ENCODE measurements around the gene CEP131. TPM values are rescaled to one million over a fixed set of nuclear protein-coding genes. Genes with fewer than 3 reads are reported as not detected.

CEP131 gene
- total and polyA plus RNA-seq, 2 of the 4 experiments (the other 2 are of a cell fraction), result 4.8 to 9.6 TPM

GRCh38 chr17:81161972-81162371 lies 60.8 kb downstream of the CEP131 start:
- ChIA-PET POLR2A (ENCODE audit: unreplicated experiment) (no interaction called here), CTCF (no interaction called here)
- TF ChIP-seq MAZ (IDR thresholded peaks at IDR 0.05; ENCODE audit: borderline replicate concordance, low read depth, low read length), result no peak
- no peak for TF ChIP-seq SMC3 (IDR thresholded peaks at IDR 0.05; ENCODE audit: low read depth, low read length)
- TF ChIP-seq CHD1 (IDR thresholded peaks at IDR 0.05; ENCODE audit: low read depth, low read length), result no peak
- no peak for TF ChIP-seq ELK1 (IDR thresholded peaks at IDR 0.05; ENCODE audit: borderline replicate concordance, low read depth, low read length)
- TF ChIP-seq RFX5 (IDR thresholded peaks at IDR 0.05; ENCODE audit: low read depth, low read length), result no peak
- TF ChIP-seq, protein P1, sequence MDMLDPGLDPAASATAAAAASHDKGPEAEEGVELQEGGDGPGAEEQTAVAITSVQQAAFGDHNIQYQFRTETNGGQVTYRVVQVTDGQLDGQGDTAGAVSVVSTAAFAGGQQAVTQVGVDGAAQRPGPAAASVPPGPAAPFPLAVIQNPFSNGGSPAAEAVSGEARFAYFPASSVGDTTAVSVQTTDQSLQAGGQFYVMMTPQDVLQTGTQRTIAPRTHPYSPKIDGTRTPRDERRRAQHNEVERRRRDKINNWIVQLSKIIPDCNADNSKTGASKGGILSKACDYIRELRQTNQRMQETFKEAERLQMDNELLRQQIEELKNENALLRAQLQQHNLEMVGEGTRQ (IDR thresholded peaks at IDR 0.05; ENCODE audit: low read depth, low read length), result no peak
- no peak for TF ChIP-seq RAD21 (IDR thresholded peaks at IDR 0.05; ENCODE audit: low read length)
- no peak for TF ChIP-seq BHLHE40 (IDR thresholded peaks at IDR 0.05; ENCODE audit: low read depth, low read length)
- TF ChIP-seq MAFK (IDR thresholded peaks at IDR 0.05; ENCODE audit: low read depth, low read length), result no peak
- no peak for TF ChIP-seq MXI1 (IDR thresholded peaks at IDR 0.05; ENCODE audit: borderline replicate concordance, low read depth, low read length)
- TF ChIP-seq POLR2A (IDR thresholded peaks at IDR 0.05; ENCODE audit: low read depth, low read length), result no peak
- TF ChIP-seq CEBPB (IDR thresholded peaks at IDR 0.05; ENCODE audit: low read depth, low read length), result no peak
- TF ChIP-seq NFE2L2 (IDR thresholded peaks at IDR 0.05; ENCODE audit: low read depth, low read length), result no peak
- TF ChIP-seq RCOR1 (IDR thresholded peaks at IDR 0.05; ENCODE audit: insufficient replicate concordance, low read length), result no peak
- TF ChIP-seq CTCF (conservative IDR thresholded peaks at IDR 0.05; ENCODE audit: low read depth, low read length), result no peak
- TF ChIP-seq FOS (IDR thresholded peaks at IDR 0.05; ENCODE audit: low read depth, low read length), result no peak
- H3K4me2 ChIP-seq (ENCODE audit: low read depth, low read length), result no peak overlapping the region
- ATAC-seq (ENCODE audit: low read depth), result no peak
- no peak overlapping the region for H3K23ac ChIP-seq (ENCODE audit: low read depth, low read length)
- no peaks in the 10 kb centered on the region for H4K20me1 ChIP-seq (ENCODE audit: insufficient read depth, low read length)
- H3K27me3 ChIP-seq (ENCODE audit: control insufficient read depth, insufficient read depth, low read length), result peaks cover 39% of the 10 kb centered on the region; the same call in 1 of the 2 replicates
- H2BK15ac ChIP-seq (ENCODE audit: low read depth, low read length), result no peak overlapping the region
- no peaks in the 10 kb centered on the region for H3K9me3 ChIP-seq (ENCODE audit: control insufficient read depth, insufficient read depth, low read length)
- in situ Hi-C loops (cut with MboI; ENCODE audit: low sequenced_read_pairs) (no loop called here), dilution Hi-C loops (cut with HindIII; ENCODE audit: low sequenced_read_pairs, unreplicated experiment) (no loop called here), intact Hi-C loops (cut with micrococcal nuclease) (no loop called here)
- H3K79me1 ChIP-seq (ENCODE audit: low read depth in 1 of 2, low read length in 2 of 2), result no peaks in the 10 kb centered on the region
- no peak overlapping the region for H3K14ac ChIP-seq (replicated peaks; ENCODE audit: low read depth, low read length)
- 67% methylated on average over 3 of the region's 16 CpGs; no CpG with 5 or more reads in 1 of the 2 experiments for WGBS, 2 experiments (ENCODE audit: extremely low coverage in 2 of 2, insufficient read length in 1 of 2)
- H2BK120ac ChIP-seq (ENCODE audit: low read depth, low read length), result no peak overlapping the region
- no peaks in the 10 kb centered on the region for H3K4me1 ChIP-seq (ENCODE audit: control insufficient read depth, insufficient read depth, low read length)
- no peak overlapping the region for H3K27ac ChIP-seq (ENCODE audit: insufficient read depth, low read length)
- no peak overlapping the region for H3K18ac ChIP-seq (ENCODE audit: low read depth, low read length)
- no peak overlapping the region for H2BK5ac ChIP-seq (ENCODE audit: low read depth, low read length, poor library complexity, severe bottlenecking)
- H2BK20ac ChIP-seq (ENCODE audit: low read depth, low read length), result no peak overlapping the region
- no peak overlapping the region for H2AK9ac ChIP-seq (replicated peaks; ENCODE audit: low read depth, low read length, poor library complexity)
- H4K91ac ChIP-seq (ENCODE audit: insufficient read depth, low read depth, low read length), result no peak overlapping the region
- H3K56ac ChIP-seq (ENCODE audit: extremely low read depth, insufficient read depth, low read length), result no peak overlapping the region
- no peaks in the 10 kb centered on the region for H3K9me1 ChIP-seq (ENCODE audit: insufficient read depth, low read length)
- DNase-seq, result no peak
- H3K36me3 ChIP-seq (ENCODE audit: control insufficient read depth, insufficient read depth, low read length), result no peaks in the 10 kb centered on the region
- no peak overlapping the region for H3K4me3 ChIP-seq (ENCODE audit: insufficient read depth, low read depth, low read length)
- no TSS peak for BruUV-seq (replicated peaks)
- no peak overlapping the region for H2AK5ac ChIP-seq (ENCODE audit: low read depth, low read length)
- no peak overlapping the region for H4K8ac ChIP-seq (ENCODE audit: low read depth in 2 of 2, low read length in 2 of 2)
- no peak overlapping the region for H4K5ac ChIP-seq (ENCODE audit: low read depth, low read length)
- H3K4ac ChIP-seq (ENCODE audit: low read depth, low read length), result no peak overlapping the region
- no peak overlapping the region for H3K9ac ChIP-seq (ENCODE audit: low read depth, low read length)
- H2AFZ ChIP-seq (replicated peaks; ENCODE audit: low read length, poor library complexity), result no peak overlapping the region

Measured in IMR-90 (cell line).